Measurements from ENCODE around the gene UGT1A7. TPM values are rescaled to one million over a fixed set of nuclear protein-coding genes. Genes with fewer than 3 reads are reported as not detected.

UGT1A7 gene
- total and polyA plus RNA-seq, 2 donors from 2014 or later: 0.35 to 1.3 TPM

- no peak overlapping the region for H3K9ac ChIP-seq (ENCODE audit: low read length in 3 of 3)
- H3K4me1 ChIP-seq (ENCODE audit: control insufficient read depth in 2 of 3, insufficient read depth in 2 of 3, low read depth in 1 of 3, low read length in 3 of 3): peaks cover 0 to 19% (median 12%) of the 10 kb centered on the region in 3 donors
- no peak overlapping the region for H3K27ac ChIP-seq (ENCODE audit: low read depth in 2 of 2, low read length in 2 of 2)
- no peak for TF ChIP-seq CTCF (IDR thresholded peaks at IDR 0.05; ENCODE audit: borderline replicate concordance, extremely low read depth, insufficient read depth)
- no peaks in the 10 kb centered on the region for H3K27me3 ChIP-seq (ENCODE audit: control insufficient read depth, insufficient read depth, low read length)
- intact Hi-C loops (cut with DNase I): no loop called here
- peak overlapping the region in 1 of 3 donors; percentile 26 for H3K4me3 ChIP-seq (ENCODE audit: low read length in 3 of 3)
- no peaks in the 10 kb centered on the region for H3K36me3 ChIP-seq (ENCODE audit: control insufficient read depth in 2 of 3, insufficient read depth in 3 of 3, low read length in 3 of 3)
- DNase-seq: no peak
- FAIRE-seq: no peak
- no peaks in the 10 kb centered on the region for H3K9me3 ChIP-seq (ENCODE audit: control insufficient read depth in 2 of 3, insufficient read depth in 1 of 3, low read length in 3 of 3)
These were observed 8.7 kb downstream of the UGT1A7 start for GRCh38 chr2:233690444-233690843.

- FAIRE-seq (no peak), DNase-seq (no peak)
- H3K9ac ChIP-seq (ENCODE audit: low read length in 3 of 3): no peak overlapping the region
- intact Hi-C loops (cut with DNase I): no loop called here
- H3K4me1 ChIP-seq (ENCODE audit: control insufficient read depth in 2 of 3, insufficient read depth in 2 of 3, low read depth in 1 of 3, low read length in 3 of 3): peaks cover 0 to 19% (median 12%) of the 10 kb centered on the region in 3 donors
- no peak for TF ChIP-seq CTCF (IDR thresholded peaks at IDR 0.05; ENCODE audit: borderline replicate concordance, extremely low read depth, insufficient read depth)
- no peaks in the 10 kb centered on the region for H3K36me3 ChIP-seq (ENCODE audit: control insufficient read depth in 2 of 3, insufficient read depth in 3 of 3, low read length in 3 of 3)
- H3K27me3 ChIP-seq (ENCODE audit: control insufficient read depth, insufficient read depth, low read length): no peaks in the 10 kb centered on the region
- peak overlapping the region in 2 of 3 donors; percentile 61 to 70 for H3K4me3 ChIP-seq (ENCODE audit: low read length in 3 of 3)
- peak overlapping the region; percentile 52 to 87 for H3K27ac ChIP-seq (ENCODE audit: low read depth in 2 of 2, low read length in 2 of 2)
- H3K9me3 ChIP-seq (ENCODE audit: control insufficient read depth in 2 of 3, insufficient read depth in 1 of 3, low read length in 3 of 3): no peaks in the 10 kb centered on the region
These were observed 10.0 kb downstream of the UGT1A7 start for GRCh38 chr2:233691443-233692433.

- Histone ChIP-seq H3K9me3 (ENCODE audit: control insufficient read depth in 2 of 3, insufficient read depth in 1 of 3, low read length in 3 of 3) (no peaks in the 10 kb centered on the region), H3K4me1 (ENCODE audit: control insufficient read depth in 2 of 3, insufficient read depth in 2 of 3, low read depth in 1 of 3, low read length in 3 of 3) (peaks cover 0 to 19% (median 12%) of the 10 kb centered on the region in 3 donors), H3K36me3 (ENCODE audit: control insufficient read depth in 2 of 3, insufficient read depth in 3 of 3, low read length in 3 of 3) (no peaks in the 10 kb centered on the region), H3K4me3 (ENCODE audit: low read length in 3 of 3) (peak within 1 kb of the TSS in 2 of 3 donors; percentile 61 to 70), H3K27me3 (ENCODE audit: control insufficient read depth, insufficient read depth, low read length) (no peaks in the 10 kb centered on the region), H3K9ac (ENCODE audit: low read length in 3 of 3) (peak within 1 kb of the TSS in 1 of 3 donors; percentile 63), H3K27ac (ENCODE audit: low read depth in 2 of 2, low read length in 2 of 2) (peak within 1 kb of the TSS; percentile 52 to 87)
- TF ChIP-seq CTCF (IDR thresholded peaks at IDR 0.05; ENCODE audit: borderline replicate concordance, extremely low read depth, insufficient read depth): no peak
- no peak for FAIRE-seq
- no peak for DNase-seq
- intact Hi-C loops (cut with DNase I): no loop called here
These were observed 10.9 kb downstream of the UGT1A7 start, which contains the start of gene UGT1A6 for GRCh38 chr2:233692648-233693047. TSS of gene UGT1A6 (plus strand) at chr2:233692890. CDS start at chr2:233693005, 115 bp downstream.
